Left renal pelvis (tissue), 4 donors: ENCODE measurements around the gene CLASP1. TPM values are rescaled to one million over a fixed set of nuclear protein-coding genes. Genes with fewer than 3 reads are reported as not detected.
"Not testable (repeated sequence)": the region's sequence is repeated elsewhere in the genome, so short reads cannot be mapped to it uniquely, and the experiment has no call there.

Experiments
- DNase-seq, 4 donors: peaks; one replicate each; pipeline ENCODE4 v3.0.0-alpha.2; 2013; ENCODE audit warnings: low read depth in 4 of 4, low spot score in 3 of 4
- polyA plus RNA-seq, 4 donors: library from polyadenylated mRNA; unstranded; fragments of 120-200 nt; gene quantifications; one replicate each; pipeline ENCODE4 v1.2.1, GENCODE V29; 2013; ENCODE audit not compliant: insufficient read length in 4 of 4

CLASP1 gene
- polyA plus RNA-seq, 4 donors, result 40.4 to 45.9 (median 44.9) TPM

GRCh38 chr2:121588357-121588756 is 60.9 kb downstream of the CLASP1 start:
- DNase-seq, result no peak

GRCh38 chr2:121587131-121587530 is 62.1 kb downstream of the CLASP1 start:
- no peak for DNase-seq

- no peak for DNase-seq
Observed at GRCh38 chr2:121584741-121585140, 64.5 kb downstream of the CLASP1 start.

- DNase-seq, result no peak
Observed at GRCh38 chr2:121583555-121583954, 65.7 kb downstream of the CLASP1 start.

- DNase-seq, result no peak
Observed at GRCh38 chr2:121582272-121582671, 67.0 kb downstream of the CLASP1 start.

GRCh38 chr2:121579309-121579708 is 70.0 kb downstream of the CLASP1 start:
- DNase-seq, result no peak

GRCh38 chr2:121577381-121577780 is 71.9 kb downstream of the CLASP1 start:
- no peak for DNase-seq

GRCh38 chr2:121576263-121576662 is 73.0 kb downstream of the CLASP1 start:
- no peak for DNase-seq

GRCh38 chr2:121575800-121576199 is 73.5 kb downstream of the CLASP1 start:
- DNase-seq, result no peak

- no peak for DNase-seq
Observed at GRCh38 chr2:121570667-121571055, 78.6 kb downstream of the CLASP1 start.

- DNase-seq, result no peak
Observed at GRCh38 chr2:121570036-121570666, 79.1 kb downstream of the CLASP1 start.

- no peak for DNase-seq
Observed at GRCh38 chr2:121567957-121568409, 81.3 kb downstream of the CLASP1 start.

GRCh38 chr2:121567452-121567851 is 81.8 kb downstream of the CLASP1 start:
- no peak for DNase-seq

GRCh38 chr2:121565389-121566250 is 83.6 kb downstream of the CLASP1 start:
- no peak for DNase-seq

- no peak for DNase-seq
Observed at GRCh38 chr2:121564905-121565304, 84.4 kb downstream of the CLASP1 start.

GRCh38 chr2:121563754-121564153 is 85.5 kb downstream of the CLASP1 start:
- not testable (repeated sequence) for DNase-seq

GRCh38 chr2:121562269-121563176 is 86.7 kb downstream of the CLASP1 start:
- no peak for DNase-seq

GRCh38 chr2:121561617-121562268 is 87.5 kb downstream of the CLASP1 start:
- no peak for DNase-seq

GRCh38 chr2:121558329-121558728 is 90.9 kb downstream of the CLASP1 start:
- no peak for DNase-seq

GRCh38 chr2:121555008-121555407 is 94.3 kb downstream of the CLASP1 start:
- peak in 1 of 4 donors; percentile 48 for DNase-seq
